SIG-M5 treated with dmso at 0.1 percent for 504 hours (cell line): ENCODE measurements around the gene PUSL1.
A peak's percentile ranks its signal among the peaks of the same experiment; 100 is the strongest.

Experiments used
- DNase-seq: peaks from one replicate; lab custom pipeline; 2025; ENCODE audit not compliant: unreplicated experiment; lab: John Stamatoyannopoulos, UW

Gene PUSL1

GRCh38 chr1:1324084-1324523, 15.7 kb downstream of the PUSL1 start:
- no peak for DNase-seq

GRCh38 chr1:1324524-1325287, 16.3 kb downstream of the PUSL1 start, which contains the start of the genes CPTP and INTS11:
CPTP (plus strand) TSS chr1:1324802; CDS start chr1:1326911, 2,109 bp downstream.
INTS11 (minus strand) TSS chr1:1324660; CDS start chr1:1324608, 52 bp downstream.
- peak; percentile 79 for DNase-seq

- DNase-seq = no peak
Measured at GRCh38 chr1:1325288-1326074, 17.1 kb downstream of the PUSL1 start.

GRCh38 chr1:1326075-1326605, 17.7 kb downstream of the PUSL1 start:
- no peak for DNase-seq

GRCh38 chr1:1327291-1327690, 18.9 kb downstream of the PUSL1 start:
- DNase-seq = no peak

GRCh38 chr1:1328254-1328653, 19.9 kb downstream of the PUSL1 start:
- DNase-seq = no peak

- DNase-seq = no peak
Measured at GRCh38 chr1:1329304-1330210, 21.2 kb downstream of the PUSL1 start.

- DNase-seq = no peak
Measured at GRCh38 chr1:1330366-1331067, 22.1 kb downstream of the PUSL1 start.

GRCh38 chr1:1331068-1331965, 22.9 kb downstream of the PUSL1 start, which contains the start of gene TAS1R3:
TAS1R3 (plus strand) TSS chr1:1331280; CDS start chr1:1331346, 66 bp downstream.
- DNase-seq = no peak

GRCh38 chr1:1332031-1332755, 23.8 kb downstream of the PUSL1 start:
- DNase-seq = no peak

- no peak for DNase-seq
Measured at GRCh38 chr1:1332774-1333480, 24.5 kb downstream of the PUSL1 start.

GRCh38 chr1:1333551-1334241, 25.3 kb downstream of the PUSL1 start:
- no peak for DNase-seq

GRCh38 chr1:1334835-1335234, 26.4 kb downstream of the PUSL1 start:
- DNase-seq = no peak

GRCh38 chr1:1335283-1335682, 26.9 kb downstream of the PUSL1 start:
- DNase-seq = no peak

- no peak for DNase-seq
Measured at GRCh38 chr1:1335792-1336248, 27.4 kb downstream of the PUSL1 start.

GRCh38 chr1:1336446-1336845, 28.0 kb downstream of the PUSL1 start:
- DNase-seq = no peak
